Omental fat pad (tissue), 4 donors: ENCODE measurements around the gene ARID2. TPM values are rescaled to one million over a fixed set of nuclear protein-coding genes. Genes with fewer than 3 reads are reported as not detected.

ENCODE experiments used
- ATAC-seq: fragments of 150-250 bp; one replicate; pipeline ENCODE4 v1.9.1; 2016; ENCODE audit warnings: mild to moderate bottlenecking, moderate library complexity; ENCODE audit not compliant: low FRiP score
- DNase-seq: peaks from one replicate; pipeline ENCODE4 v3.0.0-alpha.2; 2019; ENCODE audit warnings: low spot score
- total RNA-seq, 4 donors: library from RNA; depleted of rRNA; stranded (reverse); fragments of >200 nt; gene quantifications; one replicate each; pipeline ENCODE4 v1.1.0, GENCODE V29; 2016
- TF ChIP-seq, protein P1 (sequence below), 3 donors: fragments of 450-650 bp; IDR thresholded peaks; one replicate each; pipeline ENCODE4 v1.5.1; 2016 to 2017; ENCODE audit warnings: antibody characterized with exemption in 3 of 3, mild to moderate bottlenecking in 3 of 3, moderate library complexity in 2 of 3

Gene ARID2
- total RNA-seq, 4 donors from 2014 or later: 18.5 to 40.7 (median 27.3) TPM

DNA sequence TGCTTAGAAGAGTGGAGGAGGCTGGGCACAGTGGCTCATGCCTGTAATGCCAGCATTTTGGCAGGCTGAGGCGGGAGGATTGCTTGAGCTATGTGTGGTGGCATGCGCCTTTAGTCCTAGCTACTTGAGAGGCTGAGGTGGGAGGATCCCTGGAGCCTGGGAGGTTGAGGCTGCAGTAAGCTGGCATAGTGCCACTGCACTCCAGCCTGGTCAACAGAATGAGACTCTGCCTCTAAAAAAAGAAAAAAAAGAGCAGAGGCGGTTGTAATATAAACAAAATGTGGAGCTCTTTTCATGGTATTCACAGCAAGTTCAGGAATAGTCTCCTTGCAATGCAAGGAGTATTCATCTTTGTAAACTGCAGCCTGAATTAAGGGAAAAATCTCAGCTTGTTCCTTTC, 27.2 kb downstream of the ARID2 start:
- no peak for ATAC-seq
- DNase-seq: no peak
- TF ChIP-seq, protein P1, sequence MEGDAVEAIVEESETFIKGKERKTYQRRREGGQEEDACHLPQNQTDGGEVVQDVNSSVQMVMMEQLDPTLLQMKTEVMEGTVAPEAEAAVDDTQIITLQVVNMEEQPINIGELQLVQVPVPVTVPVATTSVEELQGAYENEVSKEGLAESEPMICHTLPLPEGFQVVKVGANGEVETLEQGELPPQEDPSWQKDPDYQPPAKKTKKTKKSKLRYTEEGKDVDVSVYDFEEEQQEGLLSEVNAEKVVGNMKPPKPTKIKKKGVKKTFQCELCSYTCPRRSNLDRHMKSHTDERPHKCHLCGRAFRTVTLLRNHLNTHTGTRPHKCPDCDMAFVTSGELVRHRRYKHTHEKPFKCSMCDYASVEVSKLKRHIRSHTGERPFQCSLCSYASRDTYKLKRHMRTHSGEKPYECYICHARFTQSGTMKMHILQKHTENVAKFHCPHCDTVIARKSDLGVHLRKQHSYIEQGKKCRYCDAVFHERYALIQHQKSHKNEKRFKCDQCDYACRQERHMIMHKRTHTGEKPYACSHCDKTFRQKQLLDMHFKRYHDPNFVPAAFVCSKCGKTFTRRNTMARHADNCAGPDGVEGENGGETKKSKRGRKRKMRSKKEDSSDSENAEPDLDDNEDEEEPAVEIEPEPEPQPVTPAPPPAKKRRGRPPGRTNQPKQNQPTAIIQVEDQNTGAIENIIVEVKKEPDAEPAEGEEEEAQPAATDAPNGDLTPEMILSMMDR (IDR thresholded peaks at IDR 0.05): no peak

DNA sequence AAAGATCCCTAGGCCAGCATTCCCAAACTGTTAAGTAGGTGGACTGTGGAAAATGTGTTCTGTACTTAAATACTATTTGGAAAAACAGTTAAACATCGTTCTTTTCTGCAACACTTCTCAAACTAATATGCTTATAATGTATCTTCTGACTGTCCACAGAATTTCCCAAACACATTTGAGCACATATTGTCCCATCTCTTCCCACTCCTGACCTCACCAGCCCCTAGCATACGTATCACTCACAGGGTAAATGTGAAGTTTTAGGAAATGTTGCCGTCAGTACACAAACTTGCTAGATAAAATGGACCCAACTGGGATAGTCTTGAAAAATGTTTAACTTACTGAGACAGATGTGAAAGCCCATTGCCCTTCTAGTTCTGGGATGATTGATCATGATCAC, 27.7 kb downstream of the ARID2 start:
- DNase-seq (no peak), ATAC-seq (no peak)
- TF ChIP-seq, protein P1 (IDR thresholded peaks at IDR 0.05): no peak

DNA sequence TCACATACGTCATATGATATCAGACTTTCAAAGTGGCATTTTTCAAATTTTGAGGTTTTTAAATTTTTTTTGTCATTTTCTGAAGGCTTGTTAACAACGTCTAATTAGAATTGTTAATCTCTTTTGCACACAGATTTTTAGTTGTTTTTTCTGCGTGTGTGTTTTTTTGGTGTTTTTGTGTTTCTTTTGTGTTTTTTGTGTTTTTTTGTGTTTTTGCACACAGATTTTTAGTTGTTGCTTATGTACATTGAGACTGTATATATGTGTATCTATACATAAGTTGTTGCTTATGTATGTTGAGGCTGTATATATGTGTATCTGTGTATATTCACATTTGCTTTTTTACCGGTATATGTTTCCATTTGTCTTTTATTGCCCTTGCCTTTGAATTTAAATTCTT, 30.8 kb downstream of the ARID2 start:
- ATAC-seq: no peak
- no peak for DNase-seq
- TF ChIP-seq, protein P1 (IDR thresholded peaks at IDR 0.05): no peak

DNA sequence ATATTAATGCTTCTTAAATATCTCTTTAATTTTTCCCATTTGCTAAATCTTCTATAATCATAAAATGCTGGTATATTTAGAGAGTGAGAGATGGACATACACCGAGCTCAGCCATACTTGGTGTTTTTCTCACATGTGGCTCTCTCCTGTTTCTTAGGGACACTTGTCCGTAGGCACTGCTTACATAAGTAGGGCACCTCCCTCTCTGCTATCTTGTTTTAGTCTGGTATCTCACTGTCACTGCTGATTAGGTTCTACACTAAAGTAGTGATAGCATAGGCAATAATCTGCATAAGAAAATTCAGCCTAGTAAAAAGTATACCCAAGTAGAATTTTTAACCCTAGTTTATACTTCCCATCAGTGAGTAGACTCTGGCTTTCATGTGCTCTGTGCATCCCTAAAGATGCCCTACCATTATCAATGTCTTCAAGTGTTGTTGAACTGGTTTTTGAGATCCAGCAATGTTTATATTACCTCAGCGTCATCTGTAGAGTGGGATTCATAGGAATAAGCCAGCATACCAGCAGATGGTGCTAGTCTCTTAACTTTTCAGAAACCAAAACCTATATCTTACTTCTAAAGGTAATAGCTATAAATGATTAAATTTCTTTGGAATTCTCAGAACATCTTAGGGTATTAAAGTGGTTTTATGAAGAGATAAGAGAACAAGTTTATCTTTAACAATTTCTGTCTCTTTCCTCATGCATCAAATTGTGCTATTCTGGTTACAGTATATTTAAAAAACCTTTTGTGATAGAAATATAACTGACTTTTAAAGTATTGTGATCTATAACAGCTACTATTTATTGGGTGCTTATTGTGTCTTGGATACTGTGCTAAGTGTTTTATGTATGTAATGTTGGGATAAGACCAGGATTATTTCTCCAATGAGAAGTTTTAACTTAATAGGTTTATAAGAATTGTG, 32.9 kb downstream of the ARID2 start:
- DNase-seq: no peak
- TF ChIP-seq, protein P1 (IDR thresholded peaks at IDR 0.05): no peak
- no peak for ATAC-seq

DNA sequence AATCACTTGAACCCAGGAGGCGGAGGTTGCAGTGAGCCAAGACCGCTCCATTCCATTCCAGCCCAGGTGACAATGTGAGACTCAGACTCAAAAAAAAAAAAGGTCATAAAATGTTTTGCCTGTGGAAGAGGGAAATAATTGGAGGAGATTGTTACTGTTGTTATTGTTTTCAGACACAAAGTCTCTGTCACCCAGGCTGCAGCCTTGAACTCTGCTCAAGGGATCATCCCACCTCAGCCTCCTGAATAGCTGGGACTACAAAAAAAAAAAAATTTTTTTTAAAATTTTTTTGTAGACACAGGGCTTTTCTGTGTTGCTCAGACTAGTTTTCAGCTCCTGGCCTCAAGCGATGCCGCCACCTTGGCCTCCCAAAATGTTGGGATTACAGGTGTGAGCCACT, 33.9 kb downstream of the ARID2 start:
- ATAC-seq (no peak), DNase-seq (no peak)
- TF ChIP-seq, protein P1 (IDR thresholded peaks at IDR 0.05): no peak

DNA sequence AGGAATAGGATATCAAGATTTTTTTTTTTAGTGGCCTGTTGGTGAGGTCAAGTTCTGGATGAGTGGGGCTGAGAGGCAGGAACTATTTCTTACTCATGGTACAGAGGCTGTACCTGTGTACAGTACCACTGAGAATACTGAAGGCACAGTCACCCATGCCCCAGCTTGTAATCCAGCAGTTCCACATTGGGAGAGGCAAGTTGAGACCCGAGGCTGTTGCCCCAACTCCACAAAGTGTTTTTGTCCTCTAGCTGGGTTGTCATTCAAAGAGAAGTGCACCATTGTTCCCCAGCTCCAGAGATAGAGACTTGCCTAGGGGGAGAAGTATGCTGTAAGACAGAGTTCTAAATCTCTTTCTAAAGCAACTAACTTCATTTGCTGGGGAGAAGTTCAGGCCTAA, 38.7 kb downstream of the ARID2 start:
- TF ChIP-seq, protein P1 (IDR thresholded peaks at IDR 0.05): no peak
- ATAC-seq (no peak), DNase-seq (no peak)

DNA sequence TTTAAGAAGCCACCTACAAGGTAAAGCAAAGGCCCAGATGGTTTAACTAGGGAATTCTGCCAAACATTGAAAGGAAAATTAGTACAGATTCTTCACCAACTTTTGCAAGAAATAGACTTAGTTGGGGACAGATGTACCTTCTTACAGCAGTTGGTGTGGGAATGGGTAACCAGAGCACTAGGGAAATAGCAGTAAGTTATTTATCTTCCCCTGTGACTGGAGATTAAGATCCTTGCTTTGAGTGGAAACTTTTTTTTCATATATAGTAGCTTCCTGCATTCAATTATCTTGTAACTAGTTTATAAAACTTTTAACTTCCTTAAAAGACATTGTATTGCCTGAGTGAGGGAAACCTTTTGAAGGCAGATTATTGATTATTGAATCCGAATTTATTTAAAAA, 44.2 kb downstream of the ARID2 start:
- ATAC-seq (no peak), DNase-seq (no peak)
- TF ChIP-seq, protein P1 (IDR thresholded peaks at IDR 0.05): no peak
